ENCODE measurements around the gene FAM234B.
"Not testable (repeated sequence)": the region's sequence is repeated elsewhere in the genome, so short reads cannot be mapped to it uniquely, and the experiment has no call there.

Gene FAM234B

DNA sequence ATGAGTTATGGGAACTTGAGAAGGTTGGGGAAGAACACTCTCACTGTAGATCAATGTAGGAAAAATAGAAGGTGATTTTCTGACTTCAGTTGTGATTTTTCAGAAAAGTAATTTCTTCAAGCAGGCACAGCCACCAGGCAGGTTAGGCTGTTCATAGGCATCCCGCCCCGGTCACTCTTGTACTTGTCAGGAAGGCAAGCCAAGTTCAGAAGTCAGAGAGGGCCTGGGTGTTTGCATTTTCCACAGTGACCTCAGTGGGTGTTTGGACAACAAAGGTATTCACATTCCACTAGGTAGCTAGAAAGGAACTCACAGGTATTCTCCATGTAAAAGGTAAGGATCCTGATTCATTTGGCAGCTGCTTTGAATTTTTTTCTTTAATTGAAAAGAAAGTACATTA, 3.0 kb upstream of the FAM234B start:
- Histone ChIP-seq H3K27me3 (ENCODE audit: control insufficient read depth in 1 of 2, insufficient read depth in 2 of 2, low read length in 2 of 2) (no peaks in the 10 kb centered on the region), H3K27ac (ENCODE audit: low read depth, low read length) (no peak overlapping the region), H3K36me3 (ENCODE audit: insufficient read depth, low read length) (no peaks in the 10 kb centered on the region), H3K4me1 (ENCODE audit: insufficient read depth, low read length) (peaks cover 14% of the 10 kb centered on the region), H3K9ac (ENCODE audit: low read length) (no peak overlapping the region), H3K4me3 (ENCODE audit: low read depth in 1 of 2, low read length in 2 of 2) (no peak overlapping the region), H3K9me3 (ENCODE audit: low read length) (no peaks in the 10 kb centered on the region)

DNA sequence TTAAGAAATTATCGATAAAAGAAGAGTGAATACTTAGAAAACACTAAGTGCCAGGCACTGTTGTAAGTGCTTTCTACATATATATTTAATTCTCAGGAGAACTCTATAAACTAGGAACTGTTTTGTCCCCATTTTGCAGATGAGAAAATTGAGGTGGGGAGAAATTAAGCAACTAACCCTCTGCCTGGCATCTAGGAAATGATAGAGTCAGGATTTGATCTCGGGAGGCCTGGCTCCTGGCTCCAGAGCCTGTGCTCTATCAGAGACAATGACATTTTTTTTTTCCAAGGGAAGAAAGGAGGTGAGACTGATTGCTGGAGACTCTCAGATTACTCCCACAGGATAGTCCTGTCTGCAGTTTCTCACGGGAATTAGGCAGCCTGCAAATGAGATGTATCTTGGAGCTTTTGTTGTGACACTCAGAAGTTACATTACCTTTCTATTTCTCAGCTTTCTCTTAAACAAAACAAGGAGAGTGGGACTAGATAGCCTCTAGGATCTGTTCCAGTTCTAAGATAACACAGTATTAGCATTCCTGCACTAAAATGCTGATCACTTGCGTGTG, 1.4 kb upstream of the FAM234B start:
- Histone ChIP-seq H3K4me1 (ENCODE audit: insufficient read depth, low read length) (peaks cover 14% of the 10 kb centered on the region), H3K36me3 (ENCODE audit: insufficient read depth, low read length) (no peaks in the 10 kb centered on the region)

DNA sequence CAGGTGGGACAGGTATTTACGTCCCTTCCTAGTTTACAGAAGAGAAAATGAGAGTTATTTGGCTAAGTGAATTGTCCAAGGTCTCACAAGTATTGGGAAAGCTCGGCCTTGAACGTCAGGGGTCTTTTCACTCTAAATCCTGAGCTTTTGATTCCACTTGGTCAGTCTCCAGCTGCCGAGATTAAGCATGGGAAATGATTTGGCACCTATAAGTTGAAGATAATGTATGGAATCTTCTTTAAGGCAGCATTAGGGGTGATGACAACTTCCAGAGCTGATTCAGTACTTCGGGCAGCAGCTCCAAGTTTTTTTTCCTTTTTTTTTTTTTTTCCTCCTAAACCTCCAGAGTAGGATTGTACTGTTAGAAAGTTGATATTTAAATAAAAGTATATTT, 722 bp downstream of the FAM234B start:
- peak overlapping the region; percentile 8 for H3K9ac ChIP-seq (ENCODE audit: low read length)
- peaks cover 12% of the 10 kb centered on the region for H3K4me1 ChIP-seq (ENCODE audit: insufficient read depth, low read length)
- H3K27ac ChIP-seq (ENCODE audit: low read depth, low read length), result no peak overlapping the region

More for the DNA sequence above, 1.4 kb upstream of the FAM234B start:
- Histone ChIP-seq H3K27ac (ENCODE audit: low read depth, low read length) (no peak overlapping the region), H3K27me3 (ENCODE audit: control insufficient read depth in 1 of 2, insufficient read depth in 2 of 2, low read length in 2 of 2) (no peaks in the 10 kb centered on the region), H3K9ac (ENCODE audit: low read length) (no peak overlapping the region), H3K4me3 (ENCODE audit: low read depth in 1 of 2, low read length in 2 of 2) (no peak overlapping the region), H3K9me3 (ENCODE audit: low read length) (no peaks in the 10 kb centered on the region)

DNA sequence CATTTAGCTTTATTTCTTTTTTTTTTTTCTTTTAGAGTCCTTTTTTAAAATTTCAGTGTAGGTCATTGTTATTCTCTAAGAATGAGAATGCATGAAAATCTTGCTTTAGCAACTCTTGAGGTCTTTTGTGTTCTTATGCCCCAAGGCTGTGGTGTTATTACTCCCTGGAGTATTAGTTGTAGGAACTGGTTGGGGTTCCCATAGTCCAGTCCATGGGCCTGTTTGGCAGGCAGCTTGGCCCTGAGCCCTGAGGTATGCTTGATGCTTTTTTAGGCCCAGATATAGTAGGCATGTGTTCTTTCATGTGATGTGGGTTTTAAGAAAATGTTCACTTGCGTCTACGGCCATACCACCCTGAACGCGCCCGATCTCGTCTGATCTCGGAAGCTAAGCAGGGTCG, 1.6 kb downstream of the FAM234B start:
- Histone ChIP-seq H3K9me3 (ENCODE audit: low read length) (no peaks in the 10 kb centered on the region), H3K4me1 (ENCODE audit: insufficient read depth, low read length) (peaks cover 16% of the 10 kb centered on the region), H3K4me3 (ENCODE audit: low read depth in 1 of 2, low read length in 2 of 2) (no peak overlapping the region), H3K27ac (ENCODE audit: low read depth, low read length) (no peak overlapping the region), H3K36me3 (ENCODE audit: insufficient read depth, low read length) (no peaks in the 10 kb centered on the region), H3K9ac (ENCODE audit: low read length) (no peak overlapping the region), H3K27me3 (ENCODE audit: control insufficient read depth in 1 of 2, insufficient read depth in 2 of 2, low read length in 2 of 2) (no peaks in the 10 kb centered on the region)

More for the DNA sequence above, 722 bp downstream of the FAM234B start:
- H3K36me3 ChIP-seq (ENCODE audit: insufficient read depth, low read length), result no peaks in the 10 kb centered on the region
- H3K27me3 ChIP-seq (ENCODE audit: control insufficient read depth in 1 of 2, insufficient read depth in 2 of 2, low read length in 2 of 2), result no peaks in the 10 kb centered on the region
- peak overlapping the region; percentile 81 to 100 for H3K4me3 ChIP-seq (ENCODE audit: low read depth in 1 of 2, low read length in 2 of 2)
- no peaks in the 10 kb centered on the region for H3K9me3 ChIP-seq (ENCODE audit: low read length)

- Histone ChIP-seq H3K9me3 (ENCODE audit: low read length) (no peaks in the 10 kb centered on the region), H3K4me1 (ENCODE audit: insufficient read depth, low read length) (peaks cover 16% of the 10 kb centered on the region), H3K9ac (ENCODE audit: low read length) (no peak overlapping the region), H3K4me3 (ENCODE audit: low read depth in 1 of 2, low read length in 2 of 2) (no peak overlapping the region), H3K27ac (ENCODE audit: low read depth, low read length) (no peak overlapping the region), H3K27me3 (ENCODE audit: control insufficient read depth in 1 of 2, insufficient read depth in 2 of 2, low read length in 2 of 2) (no peaks in the 10 kb centered on the region), H3K36me3 (ENCODE audit: insufficient read depth, low read length) (no peaks in the 10 kb centered on the region)
Observed at GRCh38 chr12:13046964-13047363, 2.8 kb downstream of the FAM234B start.

- Histone ChIP-seq H3K27ac (ENCODE audit: low read depth, low read length) (no peak overlapping the region), H3K4me3 (ENCODE audit: low read depth in 1 of 2, low read length in 2 of 2) (no peak overlapping the region), H3K4me1 (ENCODE audit: insufficient read depth, low read length) (peaks cover 15% of the 10 kb centered on the region), H3K36me3 (ENCODE audit: insufficient read depth, low read length) (no peaks in the 10 kb centered on the region), H3K9me3 (ENCODE audit: low read length) (no peaks in the 10 kb centered on the region), H3K27me3 (ENCODE audit: control insufficient read depth in 1 of 2, insufficient read depth in 2 of 2, low read length in 2 of 2) (no peaks in the 10 kb centered on the region), H3K9ac (ENCODE audit: low read length) (no peak overlapping the region)
Observed at GRCh38 chr12:13049816-13050215, 5.6 kb downstream of the FAM234B start.

- no peaks in the 10 kb centered on the region for H3K36me3 ChIP-seq (ENCODE audit: insufficient read depth, low read length)
- no peak overlapping the region for H3K4me3 ChIP-seq (ENCODE audit: low read depth in 1 of 2, low read length in 2 of 2)
- H3K9ac ChIP-seq (ENCODE audit: low read length), result no peak overlapping the region
- H3K27ac ChIP-seq (ENCODE audit: low read depth, low read length), result no peak overlapping the region
- H3K27me3 ChIP-seq (ENCODE audit: control insufficient read depth in 1 of 2, insufficient read depth in 2 of 2, low read length in 2 of 2), result no peaks in the 10 kb centered on the region
- peaks cover 10% of the 10 kb centered on the region for H3K4me1 ChIP-seq (ENCODE audit: insufficient read depth, low read length)
- H3K9me3 ChIP-seq (ENCODE audit: low read length), result no peaks in the 10 kb centered on the region
Observed at GRCh38 chr12:13052421-13052820, 8.2 kb downstream of the FAM234B start.

- H3K36me3 ChIP-seq (ENCODE audit: insufficient read depth, low read length); H3K27me3 ChIP-seq (ENCODE audit: control insufficient read depth in 1 of 2, insufficient read depth in 2 of 2, low read length in 2 of 2): not testable (repeated sequence)
Observed at GRCh38 chr12:13053617-13054016, 9.4 kb downstream of the FAM234B start.

GRCh38 chr12:13060581-13060980, 16.4 kb downstream of the FAM234B start:
- no peaks in the 10 kb centered on the region for H3K9me3 ChIP-seq (ENCODE audit: low read length)
- no peaks in the 10 kb centered on the region for H3K27me3 ChIP-seq (ENCODE audit: control insufficient read depth in 1 of 2, insufficient read depth in 2 of 2, low read length in 2 of 2)
- H3K9ac ChIP-seq (ENCODE audit: low read length), result no peak overlapping the region
- no peaks in the 10 kb centered on the region for H3K4me1 ChIP-seq (ENCODE audit: insufficient read depth, low read length)
- H3K36me3 ChIP-seq (ENCODE audit: insufficient read depth, low read length), result peaks cover 30% of the 10 kb centered on the region
- no peak overlapping the region for H3K4me3 ChIP-seq (ENCODE audit: low read depth in 1 of 2, low read length in 2 of 2)
- no peak overlapping the region for H3K27ac ChIP-seq (ENCODE audit: low read depth, low read length)

More at GRCh38 chr12:13053617-13054016, 9.4 kb downstream of the FAM234B start:
- not testable (repeated sequence) for H3K9ac ChIP-seq (ENCODE audit: low read length); H3K4me3 ChIP-seq (ENCODE audit: low read depth in 1 of 2, low read length in 2 of 2); H3K9me3 ChIP-seq (ENCODE audit: low read length); H3K27ac ChIP-seq (ENCODE audit: low read depth, low read length); H3K4me1 ChIP-seq (ENCODE audit: insufficient read depth, low read length)

- peaks cover 30% of the 10 kb centered on the region for H3K36me3 ChIP-seq (ENCODE audit: insufficient read depth, low read length)
- H3K9me3 ChIP-seq (ENCODE audit: low read length), result no peaks in the 10 kb centered on the region
- H3K27ac ChIP-seq (ENCODE audit: low read depth, low read length), result no peak overlapping the region
- no peaks in the 10 kb centered on the region for H3K4me1 ChIP-seq (ENCODE audit: insufficient read depth, low read length)
- H3K9ac ChIP-seq (ENCODE audit: low read length), result no peak overlapping the region
- H3K4me3 ChIP-seq (ENCODE audit: low read depth in 1 of 2, low read length in 2 of 2), result no peak overlapping the region
- H3K27me3 ChIP-seq (ENCODE audit: control insufficient read depth in 1 of 2, insufficient read depth in 2 of 2, low read length in 2 of 2), result no peaks in the 10 kb centered on the region
Observed at GRCh38 chr12:13061377-13061776, 17.2 kb downstream of the FAM234B start.

DNA sequence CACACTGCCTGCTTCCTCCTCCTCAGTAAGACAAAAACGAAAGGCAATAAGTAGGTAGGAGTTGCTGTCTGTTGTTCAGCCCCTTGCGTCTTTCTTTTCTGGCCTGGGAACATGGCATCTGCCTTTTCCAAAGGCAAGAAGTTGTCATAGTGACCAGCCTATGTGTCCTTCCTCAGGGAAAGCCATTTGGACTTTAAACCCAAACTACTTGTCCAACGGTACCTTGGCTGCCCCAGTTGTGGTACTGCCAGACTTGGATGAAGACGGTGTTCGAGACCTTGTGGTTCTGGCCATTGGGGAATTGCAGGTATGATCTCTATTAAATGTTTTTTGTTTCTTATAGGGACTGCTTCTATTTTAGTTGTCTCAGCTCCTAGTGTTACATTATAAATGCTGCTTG, 18.5 kb downstream of the FAM234B start:
- Histone ChIP-seq H3K36me3 (ENCODE audit: insufficient read depth, low read length) (peaks cover 30% of the 10 kb centered on the region), H3K4me3 (ENCODE audit: low read depth in 1 of 2, low read length in 2 of 2) (no peak overlapping the region), H3K27me3 (ENCODE audit: control insufficient read depth in 1 of 2, insufficient read depth in 2 of 2, low read length in 2 of 2) (no peaks in the 10 kb centered on the region), H3K27ac (ENCODE audit: low read depth, low read length) (no peak overlapping the region), H3K9me3 (ENCODE audit: low read length) (no peaks in the 10 kb centered on the region), H3K9ac (ENCODE audit: low read length) (no peak overlapping the region), H3K4me1 (ENCODE audit: insufficient read depth, low read length) (no peaks in the 10 kb centered on the region)

DNA sequence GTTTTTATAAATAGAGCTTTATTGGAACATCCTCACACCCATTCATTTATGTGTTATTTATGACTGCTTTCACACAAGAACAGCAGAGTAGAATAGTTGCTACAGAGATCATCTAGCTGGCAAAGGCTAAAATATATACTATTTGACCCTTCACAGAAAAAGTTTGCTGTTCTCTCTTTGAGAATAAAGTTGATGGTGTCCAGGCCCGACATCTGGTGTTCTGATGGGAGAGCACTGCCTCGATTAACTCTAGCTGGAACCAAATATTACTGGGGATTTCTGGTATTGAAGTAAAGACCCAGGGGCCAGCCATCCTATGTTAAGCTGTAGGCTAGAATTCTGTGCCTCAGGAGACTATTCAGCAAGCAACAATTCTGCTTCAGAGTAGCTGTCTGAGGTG, 21.8 kb downstream of the FAM234B start:
- H3K4me3 ChIP-seq (ENCODE audit: low read depth in 1 of 2, low read length in 2 of 2), result no peak overlapping the region
- no peaks in the 10 kb centered on the region for H3K9me3 ChIP-seq (ENCODE audit: low read length)
- no peak overlapping the region for H3K9ac ChIP-seq (ENCODE audit: low read length)
- H3K4me1 ChIP-seq (ENCODE audit: insufficient read depth, low read length), result no peaks in the 10 kb centered on the region
- peaks cover 18% of the 10 kb centered on the region for H3K36me3 ChIP-seq (ENCODE audit: insufficient read depth, low read length)
- H3K27ac ChIP-seq (ENCODE audit: low read depth, low read length), result no peak overlapping the region
- no peaks in the 10 kb centered on the region for H3K27me3 ChIP-seq (ENCODE audit: control insufficient read depth in 1 of 2, insufficient read depth in 2 of 2, low read length in 2 of 2)

Measured in muscle layer of colon (tissue), 2 donors.